GM21723 (cell line): Measurements from ENCODE around the gene ERCC3.
"Not testable (repeated sequence)": the region's sequence is repeated elsewhere in the genome, so short reads cannot be mapped to it uniquely, and the experiment has no call there.

ENCODE experiments used
- ATAC-seq: cut with Tn5 transposase; IDR thresholded peaks from one replicate; pipeline ENCODE4 v1.9.1; 2021; ENCODE audit warnings: mild to moderate bottlenecking, moderate library complexity; ENCODE audit not compliant: unreplicated experiment

ERCC3 gene

DNA sequence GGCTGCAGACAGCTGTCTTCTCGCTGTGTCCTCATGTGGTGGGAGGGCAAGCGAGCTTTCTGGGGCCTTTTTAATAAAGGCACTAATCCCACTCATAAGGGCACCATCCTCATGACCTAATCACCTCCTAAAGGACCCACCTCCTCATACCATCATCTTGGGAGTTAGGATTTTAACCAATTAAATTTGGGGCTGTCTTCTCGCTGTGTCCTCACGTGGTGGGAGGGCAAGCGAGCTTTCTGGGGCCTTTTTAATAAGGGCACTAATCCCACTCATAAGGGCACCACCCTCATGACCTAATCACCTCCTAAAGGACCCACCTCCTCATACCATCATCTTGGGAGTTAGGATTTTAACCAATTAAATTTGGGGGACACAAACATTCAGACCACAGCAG, 66.7 kb downstream of the ERCC3 start:
- ATAC-seq = not testable (repeated sequence)

DNA sequence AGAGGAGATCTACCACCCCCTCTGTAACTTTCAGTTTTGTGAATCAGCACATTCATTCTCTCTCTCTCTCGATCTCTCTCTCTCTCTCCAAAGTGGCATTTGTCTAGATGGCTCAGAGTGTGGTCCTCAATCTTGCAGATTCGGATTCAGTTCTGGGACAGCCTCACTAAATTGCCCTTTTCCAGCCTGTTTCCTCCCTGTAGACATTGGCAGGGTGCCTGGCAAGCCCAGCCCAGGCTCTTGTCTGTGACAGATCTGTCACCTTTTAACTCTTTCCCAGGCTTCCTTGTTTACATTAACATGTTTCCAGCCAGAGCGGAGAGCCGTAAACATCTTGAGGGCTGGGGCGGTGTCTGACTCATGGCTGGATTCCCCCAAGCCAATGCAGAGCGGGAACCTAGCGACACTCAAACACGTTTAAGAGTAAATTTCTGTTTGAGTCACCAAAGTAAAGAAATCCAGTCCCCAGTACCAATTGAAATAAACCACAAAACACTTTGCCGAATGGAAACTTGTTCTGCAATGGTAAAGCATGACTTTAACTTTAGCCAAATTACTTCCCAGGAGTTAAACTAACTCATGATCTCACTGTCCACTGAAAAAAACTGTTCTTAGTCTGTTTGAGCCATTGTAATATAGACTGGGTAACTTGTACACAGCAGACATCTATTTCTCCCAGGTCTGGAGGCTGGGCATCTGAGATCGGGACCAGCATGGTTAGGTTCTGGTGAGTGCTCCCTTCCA, 67.3 kb downstream of the ERCC3 start:
- ATAC-seq = peak; percentile 91

DNA sequence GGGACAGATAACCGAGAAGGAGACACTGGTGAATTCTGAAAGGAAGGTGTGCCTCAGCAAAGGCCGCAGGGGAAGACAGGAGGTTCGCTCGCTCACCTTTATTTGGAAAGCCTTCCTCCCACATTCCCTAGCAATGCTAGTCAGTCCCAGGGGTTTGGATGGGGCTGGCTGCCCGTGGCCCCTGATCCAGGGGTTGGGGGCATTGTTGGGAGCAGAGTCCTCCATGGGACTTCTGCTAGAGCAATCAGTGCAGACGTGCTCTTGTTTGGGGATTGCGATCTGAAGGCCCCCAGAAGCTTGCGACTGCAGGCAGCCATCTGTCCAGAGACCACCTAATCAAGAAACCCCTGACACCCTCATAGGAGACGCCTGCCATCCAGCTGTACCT, 67.8 kb downstream of the ERCC3 start:
- ATAC-seq = no peak

DNA sequence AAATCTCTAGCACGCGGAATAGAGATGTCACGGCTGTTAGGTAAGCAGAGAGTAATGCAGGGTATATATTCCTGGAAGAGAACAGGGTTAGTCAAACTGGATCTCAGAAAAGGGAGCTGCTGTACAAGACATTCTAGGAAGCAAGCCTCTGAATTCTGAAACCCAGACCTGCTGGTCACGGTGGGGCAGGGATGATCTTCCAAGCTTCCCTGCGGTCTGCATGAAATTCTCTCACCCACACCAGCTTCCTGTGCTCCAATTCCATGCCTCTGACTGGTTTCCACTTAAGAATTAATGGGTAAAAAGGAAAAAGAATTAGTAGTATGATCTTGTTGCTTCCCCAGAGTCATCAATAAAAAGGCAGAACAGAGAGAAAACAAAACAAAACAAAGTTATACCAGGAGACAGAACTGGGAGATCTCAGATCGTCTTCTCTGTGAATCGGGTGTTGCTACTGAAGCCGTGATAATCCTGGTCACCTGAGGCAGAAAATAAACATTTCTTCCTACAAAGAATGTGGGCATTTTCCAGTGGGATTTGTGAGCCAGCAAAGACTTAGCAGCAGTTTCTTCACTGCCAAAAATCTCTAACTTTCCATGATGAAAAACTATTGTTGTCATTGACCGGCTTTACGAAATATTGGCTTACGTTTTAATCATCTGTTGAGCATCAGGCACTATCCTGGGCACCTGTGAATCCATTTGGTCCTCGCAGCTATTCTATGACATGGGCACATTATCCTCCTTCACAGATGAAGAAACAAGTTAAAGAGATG, 68.6 kb downstream of the ERCC3 start:
- no peak for ATAC-seq

DNA sequence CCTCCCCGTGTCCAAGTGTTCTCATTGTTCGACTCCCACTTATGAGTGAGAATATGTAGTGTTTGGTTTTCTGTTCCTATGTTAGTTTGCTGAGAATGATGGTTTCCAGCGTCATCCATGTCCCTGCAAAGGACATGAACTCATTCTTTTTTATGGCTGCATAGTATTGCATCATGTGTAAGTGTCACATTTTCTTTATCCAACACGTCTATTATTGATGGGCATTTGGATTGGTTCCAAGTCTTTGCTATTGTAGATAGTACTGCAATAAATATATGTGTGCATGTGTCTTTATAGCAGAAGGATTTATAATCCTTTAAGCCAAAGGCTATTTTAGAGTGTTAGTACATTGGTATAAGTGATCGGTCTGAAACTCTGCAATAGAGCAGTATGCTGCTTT, 69.8 kb downstream of the ERCC3 start:
- not testable (repeated sequence) for ATAC-seq

DNA sequence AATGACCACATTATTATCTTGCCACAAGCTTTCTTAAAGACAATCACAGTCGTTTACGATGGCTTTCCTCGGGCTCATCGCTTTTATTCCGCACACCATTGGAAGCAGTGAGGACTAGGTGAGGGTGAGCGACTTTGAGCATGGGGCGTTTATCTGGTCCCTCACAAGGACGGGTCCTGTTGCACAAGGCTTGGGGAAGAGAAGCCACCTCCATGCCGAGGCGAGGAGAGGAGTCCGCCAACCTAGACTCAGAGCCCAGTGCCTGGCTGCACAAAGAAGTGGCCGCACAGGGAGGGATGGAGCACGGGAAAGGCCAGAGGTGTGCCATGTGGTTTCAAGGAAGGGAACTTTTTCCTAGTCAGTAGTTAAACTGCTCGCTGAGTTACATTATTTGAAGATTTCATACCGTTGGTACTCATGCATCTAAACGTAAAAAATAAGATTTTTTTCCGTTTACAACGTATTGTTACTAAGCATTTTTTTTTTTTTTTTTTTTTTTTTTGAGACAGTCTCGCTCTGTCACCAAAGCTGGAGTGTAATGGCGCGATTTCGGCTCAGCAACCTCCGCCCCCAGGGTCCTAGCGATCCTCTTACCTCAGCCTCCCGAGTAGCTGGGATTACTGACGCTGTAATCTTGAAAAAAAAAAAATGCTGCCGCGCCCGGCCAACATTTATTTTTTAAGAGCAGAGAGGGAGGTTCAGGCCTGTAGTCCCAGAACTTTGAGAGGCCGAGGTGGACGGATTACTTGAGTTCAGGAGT, 73.0 kb downstream of the ERCC3 start:
- no peak for ATAC-seq

DNA sequence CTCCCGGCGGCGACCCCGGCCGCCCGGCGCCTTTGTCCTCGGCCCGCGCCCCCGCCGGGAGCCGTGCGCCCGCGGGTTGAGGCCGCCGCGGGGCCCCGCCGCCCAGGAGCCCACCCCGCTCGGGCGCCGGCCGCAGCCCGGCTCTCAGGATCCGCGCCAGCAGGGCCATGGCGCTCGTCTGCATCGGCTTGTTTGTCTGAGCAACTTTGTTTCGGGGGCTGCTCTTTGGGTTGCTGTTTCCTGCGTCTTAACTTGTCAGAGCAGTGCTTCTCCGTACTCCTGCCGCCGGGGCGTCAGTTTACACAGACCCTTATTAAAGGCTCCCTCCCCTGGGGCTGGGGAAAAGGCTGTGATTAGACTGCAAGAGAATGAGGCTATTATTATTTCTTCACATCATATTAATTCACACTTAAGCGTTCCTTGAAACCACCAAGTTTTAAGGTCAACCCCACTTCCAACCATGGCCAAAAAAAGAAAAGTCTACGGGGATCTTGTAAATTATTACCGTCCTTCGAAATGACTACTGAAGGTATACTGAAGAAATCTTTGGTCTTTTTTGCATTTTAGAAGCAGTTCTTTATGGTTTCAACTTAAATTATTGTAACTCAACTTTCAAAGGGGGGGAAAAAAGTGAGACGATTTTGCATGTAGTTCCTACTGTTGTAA, 73.7 kb downstream of the ERCC3 start, which contains the start of gene CYP27C1:
Gene CYP27C1 (minus strand): TSS at position 198 of the 666 bp plus-strand sequence. CDS start 29 bp downstream, at position 169.
- ATAC-seq = no peak

DNA sequence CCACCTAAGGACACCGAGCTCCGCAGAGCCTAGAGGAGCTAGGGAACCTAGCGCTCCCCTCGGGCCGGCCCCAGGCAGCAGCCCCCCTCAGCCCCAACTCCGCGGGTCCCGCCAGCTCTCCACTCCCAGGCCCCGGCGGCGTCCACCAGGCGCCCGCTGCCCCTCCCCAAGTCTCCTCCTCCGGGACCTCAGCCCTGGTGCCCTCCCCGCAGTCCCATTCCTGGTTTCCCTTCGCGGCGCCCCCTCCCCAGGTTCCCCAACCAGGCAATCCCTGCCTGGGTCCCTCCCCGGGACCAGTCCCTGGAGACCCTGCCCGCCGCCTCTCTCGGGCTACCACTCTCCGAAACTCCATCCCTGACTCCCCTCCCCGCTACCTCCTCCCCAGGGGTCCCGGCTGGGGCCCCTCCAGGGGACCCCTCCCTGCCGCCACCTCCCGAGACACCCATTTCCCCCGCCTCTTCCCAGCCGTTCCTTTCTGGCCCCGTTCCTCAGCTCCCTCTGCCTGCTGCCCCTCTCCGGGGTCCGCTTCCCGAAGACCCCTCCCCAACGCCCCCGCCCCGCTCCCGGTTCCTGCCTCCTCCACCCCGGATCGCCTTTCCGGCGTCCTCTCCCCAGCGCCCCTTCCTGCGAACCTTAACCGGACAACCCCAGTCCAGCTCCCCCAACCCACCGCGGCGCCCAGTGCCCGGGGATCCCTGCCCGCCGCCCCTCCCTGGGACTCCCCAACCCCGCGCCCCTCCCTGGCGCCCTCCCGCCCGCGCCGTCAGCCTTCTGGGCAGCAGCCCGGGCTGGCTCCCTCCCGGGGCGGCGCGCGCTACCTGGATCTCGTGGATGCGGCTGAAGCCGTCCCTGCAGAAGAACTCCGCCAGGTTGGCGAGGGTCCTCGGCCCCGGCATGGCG, 74.5 kb downstream of the ERCC3 start:
- ATAC-seq = no peak

DNA sequence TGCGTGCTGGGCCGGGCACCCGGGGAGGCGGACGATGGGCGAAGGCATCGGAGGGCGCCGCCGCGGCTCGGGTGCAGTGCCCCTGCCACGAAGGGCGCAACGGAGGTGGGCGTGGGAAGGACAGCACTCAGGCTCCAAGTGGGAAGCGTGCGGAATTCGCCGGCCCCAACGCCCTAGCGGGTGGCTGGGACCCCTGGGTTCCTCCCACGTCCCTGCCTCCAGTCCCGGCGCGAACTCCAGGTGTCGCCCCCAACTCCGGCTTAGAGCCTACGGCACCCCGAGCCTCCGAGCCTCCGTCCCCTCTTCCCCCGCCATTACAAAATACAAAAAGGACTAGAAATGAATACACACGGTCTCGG, 75.2 kb downstream of the ERCC3 start:
- ATAC-seq = no peak

DNA sequence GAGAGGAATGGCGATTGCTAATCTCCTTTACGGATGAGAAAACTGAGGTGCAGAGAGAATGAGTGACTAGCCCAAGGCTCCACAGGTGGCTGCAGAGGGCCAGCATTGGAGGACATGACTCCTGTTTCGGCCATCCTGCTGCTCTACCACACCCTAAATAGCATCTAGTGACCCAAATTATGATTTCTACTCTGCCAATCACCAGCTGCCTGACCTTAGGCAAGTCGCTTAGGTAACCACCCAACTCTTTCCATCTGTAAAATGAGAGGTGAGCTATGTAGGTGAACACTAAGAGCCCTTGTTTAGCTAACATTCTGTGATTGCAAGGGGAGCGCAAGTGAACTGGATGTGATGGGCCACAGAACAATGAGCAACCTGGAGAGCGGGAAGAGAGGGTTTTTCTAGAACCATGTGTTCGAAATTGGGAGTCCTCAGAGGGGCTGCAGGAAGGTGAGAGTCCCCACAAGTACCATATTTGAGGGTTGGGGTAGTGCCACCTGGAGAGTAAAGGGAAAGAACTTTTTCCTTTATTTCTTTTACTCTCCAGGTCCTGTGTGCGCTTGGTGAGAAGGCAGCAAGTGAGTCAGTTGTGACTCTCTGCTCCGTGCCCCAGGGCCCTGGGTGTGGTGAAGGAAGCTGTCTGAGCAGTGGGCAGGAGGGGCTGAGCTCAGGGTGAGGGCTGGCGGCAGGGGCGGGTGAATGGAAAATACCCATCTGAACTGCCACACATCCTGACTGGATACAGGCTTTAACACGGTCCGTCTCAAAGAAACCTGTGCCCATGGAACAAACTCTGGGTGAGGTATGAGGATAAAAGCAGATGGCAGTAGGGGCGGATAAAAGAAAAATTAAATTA, 76.2 kb downstream of the ERCC3 start:
- no peak for ATAC-seq

DNA sequence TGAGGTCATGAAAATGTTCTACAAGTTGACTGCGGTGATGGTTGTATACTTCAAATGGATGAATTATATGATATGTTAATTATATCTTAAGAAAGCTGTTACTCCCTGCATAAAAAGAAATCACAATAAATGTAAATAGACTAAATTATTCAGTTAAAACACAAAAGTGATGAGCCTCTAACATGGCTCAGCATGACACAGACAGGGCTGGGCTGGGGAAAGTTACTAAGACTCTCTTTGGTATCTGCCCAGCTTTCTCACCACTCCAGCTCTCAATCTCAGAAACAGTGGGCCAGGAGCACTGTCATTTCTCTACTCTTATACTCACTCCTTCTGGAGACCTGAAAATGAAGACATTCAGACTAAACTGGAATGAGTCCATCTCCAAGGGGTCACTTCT, 77.4 kb downstream of the ERCC3 start:
- no peak for ATAC-seq

DNA sequence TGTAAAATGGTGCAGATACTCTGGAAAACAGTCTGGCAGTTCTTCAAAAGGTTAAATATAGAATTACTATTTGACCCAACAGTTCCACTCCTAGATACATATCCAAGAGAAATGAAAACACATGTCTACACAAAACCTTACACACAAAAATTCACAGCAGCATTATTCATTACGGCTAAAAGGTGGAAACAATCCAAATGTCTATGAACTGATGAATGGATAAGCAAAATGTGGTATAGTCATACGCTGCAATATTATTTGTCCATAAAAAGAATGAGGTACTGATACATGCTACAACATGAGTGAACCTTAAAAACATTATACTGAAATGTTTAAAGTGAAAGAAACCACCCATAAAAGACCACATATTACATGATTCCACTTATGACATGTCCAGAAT, 77.8 kb downstream of the ERCC3 start:
- no peak for ATAC-seq

DNA sequence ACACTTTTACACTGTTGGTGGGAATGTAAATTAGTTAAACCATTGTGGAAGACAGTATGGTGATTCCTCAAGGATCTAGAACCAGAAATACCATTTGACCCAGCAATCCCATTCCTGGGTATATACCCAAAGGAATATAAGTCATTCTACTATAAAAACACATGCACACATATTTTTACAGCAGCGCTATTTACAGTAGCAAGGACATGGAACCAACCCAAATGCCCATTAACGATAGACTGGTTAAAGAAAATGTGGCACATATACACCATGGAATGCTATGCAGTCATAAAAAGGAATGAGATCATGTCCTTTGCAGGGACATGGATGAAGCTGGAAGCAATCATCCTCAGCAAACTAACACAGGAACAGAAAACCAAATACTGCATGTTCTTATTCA, 79.7 kb downstream of the ERCC3 start:
- ATAC-seq = not testable (repeated sequence)

DNA sequence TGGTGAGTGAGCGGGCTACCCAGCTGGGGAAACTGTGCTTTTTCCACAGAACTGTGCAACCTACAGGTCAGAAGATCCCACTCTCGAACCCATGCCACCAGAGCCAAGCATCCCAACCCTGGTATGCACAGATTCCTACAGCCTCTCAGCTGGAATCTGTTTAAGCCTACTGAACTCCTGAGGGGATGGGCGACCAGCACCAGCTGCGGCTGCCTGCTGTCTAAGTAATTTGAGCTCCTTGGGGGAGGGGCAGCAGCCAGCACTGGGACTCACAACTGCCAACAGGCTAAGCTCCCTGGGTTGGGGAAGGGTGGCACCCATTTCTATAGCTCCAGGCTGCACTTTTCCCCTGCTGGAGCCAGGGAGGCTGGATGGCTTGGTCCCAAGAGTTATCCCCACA, 85.6 kb downstream of the ERCC3 start:
- ATAC-seq = no peak
